ENCODE results near the gene RIN3.

Gene RIN3

GRCh38 chr14:92575061-92575747 is 61.6 kb downstream of the RIN3 start:
- DNase-seq (ENCODE audit: low read depth): no peak

GRCh38 chr14:92575748-92576303 is 62.2 kb downstream of the RIN3 start:
- DNase-seq (ENCODE audit: low read depth): no peak

GRCh38 chr14:92577321-92577742 is 63.8 kb downstream of the RIN3 start:
- no peak for DNase-seq (ENCODE audit: low read depth)

GRCh38 chr14:92578511-92578910 is 64.9 kb downstream of the RIN3 start:
- DNase-seq (ENCODE audit: low read depth): peak; percentile 80

- no peak for DNase-seq (ENCODE audit: low read depth)
These were observed 65.8 kb downstream of the RIN3 start for GRCh38 chr14:92579244-92579936.

GRCh38 chr14:92581206-92581605 is 67.6 kb downstream of the RIN3 start:
- no peak for DNase-seq (ENCODE audit: low read depth)

- no peak for DNase-seq (ENCODE audit: low read depth)
These were observed 68.5 kb downstream of the RIN3 start for GRCh38 chr14:92581966-92582566.

- no peak for DNase-seq (ENCODE audit: low read depth)
These were observed 69.3 kb downstream of the RIN3 start for GRCh38 chr14:92582706-92583452.

GRCh38 chr14:92584220-92584619 is 70.6 kb downstream of the RIN3 start:
- DNase-seq (ENCODE audit: low read depth): no peak

- no peak for DNase-seq (ENCODE audit: low read depth)
These were observed 71.2 kb downstream of the RIN3 start for GRCh38 chr14:92584816-92585215.

- DNase-seq (ENCODE audit: low read depth): peak; percentile 98
These were observed 72.7 kb downstream of the RIN3 start for GRCh38 chr14:92585981-92586937.

- no peak for DNase-seq (ENCODE audit: low read depth)
These were observed 73.5 kb downstream of the RIN3 start for GRCh38 chr14:92586963-92587699.

GRCh38 chr14:92587700-92588085 is 74.1 kb downstream of the RIN3 start:
- no peak for DNase-seq (ENCODE audit: low read depth)

- no peak for DNase-seq (ENCODE audit: low read depth)
These were observed 75.8 kb downstream of the RIN3 start for GRCh38 chr14:92589213-92589852.

GRCh38 chr14:92590176-92590575 is 76.6 kb downstream of the RIN3 start:
- no peak for DNase-seq (ENCODE audit: low read depth)

- DNase-seq (ENCODE audit: low read depth): no peak
These were observed 77.4 kb downstream of the RIN3 start for GRCh38 chr14:92590941-92591340.

- no peak for DNase-seq (ENCODE audit: low read depth)
These were observed 77.8 kb downstream of the RIN3 start for GRCh38 chr14:92591346-92591745.

- DNase-seq (ENCODE audit: low read depth): no peak
These were observed 81.7 kb downstream of the RIN3 start for GRCh38 chr14:92595267-92595666.

GRCh38 chr14:92596331-92596907 is 82.8 kb downstream of the RIN3 start:
- no peak for DNase-seq (ENCODE audit: low read depth)
